ENCODE results near the gene SLAIN1. TPM values are rescaled to one million over a fixed set of nuclear protein-coding genes. Genes with fewer than 3 reads are reported as not detected.

SLAIN1 gene
- total RNA-seq, 3 donors from 2014 or later (not counting 1 experiment from before 2014, with no cell fraction given), result 14.9 to 29.0 (median 25.7) TPM

GRCh38 chr13:77696879-77697216 is 639 bp upstream of the SLAIN1 start:
- H3K27ac Mint-ChIP-seq, result peak overlapping the region; percentile 87 to 90
- peak; percentile 2 to 11 (median 5) for ATAC-seq

GRCh38 chr13:77698201-77699058 is 943 bp downstream of the SLAIN1 start:
- Histone ChIP-seq H3K27me3 (ENCODE audit: control insufficient read depth, insufficient read depth, low read length) (no peaks in the 10 kb centered on the region), H3K36me3 (ENCODE audit: control insufficient read depth, insufficient read depth, low read length) (no peaks in the 10 kb centered on the region), H3K27ac (ENCODE audit: low read length) (no peak overlapping the region), H3K4me3 (ENCODE audit: low read length) (peak overlapping the region; percentile 97), H3K9me3 (ENCODE audit: control insufficient read depth, insufficient read depth, low read length) (no peaks in the 10 kb centered on the region), H3K4me1 (ENCODE audit: control insufficient read depth, insufficient read depth, low read length) (peaks cover 4% of the 10 kb centered on the region)
- peak; percentile 35 to 77 for DNase-seq
- Mint-ChIP-seq H3K36me3 (no peaks in the 10 kb centered on the region), H3K4me1 (peaks cover 26 to 29% of the 10 kb centered on the region in 2 donors), H3K4me3 (peak overlapping the region; percentile 99), H3K27ac (peak overlapping the region; percentile 79 to 92), H3K27me3 (ENCODE audit: low read depth in 2 of 2) (peaks cover 4 to 7% of the 10 kb centered on the region in 2 donors), H3K9me3 (no peaks in the 10 kb centered on the region)
- ATAC-seq, result peak; percentile 34 to 61 (median 36)
- under 1% methylated on average over 75 of the region's 75 CpGs for WGBS (ENCODE audit: insufficient coverage)
- TF ChIP-seq CTCF (IDR thresholded peaks at IDR 0.05), result no peak
- intact Hi-C loops (cut with micrococcal nuclease), result loop anchor here (2.0 to 10.0 kb wide), 3 partner anchors 326 to 1686 kb away; partner anchors contain the start of gene MYCBP2

More at GRCh38 chr13:77696879-77697216, 639 bp upstream of the SLAIN1 start:
- Mint-ChIP-seq H3K4me3 (peak overlapping the region; percentile 90), H3K4me1 (peaks cover 26 to 29% of the 10 kb centered on the region in 2 donors), H3K36me3 (no peaks in the 10 kb centered on the region), H3K9me3 (no peaks in the 10 kb centered on the region), H3K27me3 (ENCODE audit: low read depth in 2 of 2) (peaks cover 4 to 7% of the 10 kb centered on the region in 2 donors)
- TF ChIP-seq CTCF (IDR thresholded peaks at IDR 0.05), result no peak
- no peak for DNase-seq
- Histone ChIP-seq H3K27ac (ENCODE audit: low read length) (peak overlapping the region; percentile 75), H3K9me3 (ENCODE audit: control insufficient read depth, insufficient read depth, low read length) (no peaks in the 10 kb centered on the region), H3K36me3 (ENCODE audit: control insufficient read depth, insufficient read depth, low read length) (no peaks in the 10 kb centered on the region), H3K27me3 (ENCODE audit: control insufficient read depth, insufficient read depth, low read length) (no peaks in the 10 kb centered on the region), H3K4me3 (ENCODE audit: low read length) (peak overlapping the region; percentile 63), H3K4me1 (ENCODE audit: control insufficient read depth, insufficient read depth, low read length) (peaks cover 4% of the 10 kb centered on the region)
- intact Hi-C loops (cut with micrococcal nuclease), result loop anchor here (2.0 to 10.0 kb wide), 3 partner anchors 54 to 1688 kb away; no protein-coding TSS in a partner anchor
- WGBS (ENCODE audit: insufficient coverage), result 40% methylated on average over 2 of the region's 3 CpGs

- Histone ChIP-seq H3K4me1 (ENCODE audit: control insufficient read depth, insufficient read depth, low read length) (peaks cover 4% of the 10 kb centered on the region), H3K9me3 (ENCODE audit: control insufficient read depth, insufficient read depth, low read length) (no peaks in the 10 kb centered on the region), H3K36me3 (ENCODE audit: control insufficient read depth, insufficient read depth, low read length) (no peaks in the 10 kb centered on the region), H3K27me3 (ENCODE audit: control insufficient read depth, insufficient read depth, low read length) (no peaks in the 10 kb centered on the region), H3K4me3 (ENCODE audit: low read length) (peak overlapping the region; percentile 97), H3K27ac (ENCODE audit: low read length) (no peak overlapping the region)
- WGBS (ENCODE audit: insufficient coverage), result 0% methylated on average over 3 of the region's 4 CpGs
- ATAC-seq, result no peak
- Mint-ChIP-seq H3K4me3 (peak overlapping the region; percentile 99), H3K27ac (peak overlapping the region; percentile 79 to 92), H3K4me1 (peaks cover 26 to 29% of the 10 kb centered on the region in 2 donors), H3K36me3 (no peaks in the 10 kb centered on the region), H3K27me3 (ENCODE audit: low read depth in 2 of 2) (no peaks in the 10 kb centered on the region), H3K9me3 (no peaks in the 10 kb centered on the region)
- intact Hi-C loops (cut with micrococcal nuclease), result loop anchor here (2.0 to 10.0 kb wide), 3 partner anchors 326 to 1686 kb away; partner anchors contain the start of gene MYCBP2
- DNase-seq, result no peak
- TF ChIP-seq CTCF (IDR thresholded peaks at IDR 0.05), result no peak
These were observed 1.7 kb downstream of the SLAIN1 start for GRCh38 chr13:77699059-77699680.

Measured in natural killer cell (primary cell).